Neural progenitor cell (in vitro differentiated cells): ENCODE data around the gene GATC.

Experiments
- CTCF ChIP-seq: fragments of 200-600 bp; sonication (generic); IDR thresholded peaks from 2 replicates; pipeline ENCODE4 v1.5.1; 2017; ENCODE audit warnings: antibody characterized with exemption, mild to moderate bottlenecking
- EZH2 ChIP-seq: fragments of 200-600 bp; sonication (generic); IDR thresholded peaks from 2 replicates; pipeline ENCODE4 v1.6.1; 2017; ENCODE audit warnings: antibody characterized with exemption, mild to moderate bottlenecking, moderate library complexity
- EZH2phosphoT487 ChIP-seq: fragments of 200-600 bp; sonication (generic); IDR thresholded peaks from 2 replicates; pipeline ENCODE4 v1.6.1; 2017; ENCODE audit warnings: antibody characterized with exemption

DNA sequence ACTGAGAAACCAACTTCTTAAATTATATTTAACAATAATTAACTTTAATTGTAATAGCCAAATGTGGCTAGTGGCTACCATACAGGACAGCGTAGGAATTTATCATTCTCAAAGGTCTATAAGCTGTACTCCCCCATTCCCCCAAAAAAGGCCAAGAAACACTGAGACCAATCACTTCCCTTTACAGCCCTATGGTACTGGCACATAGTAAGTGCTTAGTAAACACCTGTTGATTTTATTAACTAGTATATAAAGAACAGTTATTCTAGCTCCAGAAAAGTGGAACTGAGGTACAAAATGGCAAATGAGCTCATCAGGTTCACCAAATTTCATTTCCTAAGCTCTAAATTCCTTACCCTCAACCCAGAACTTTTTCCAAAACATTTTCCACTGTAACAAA, 29.4 kb downstream of the GATC start:
- TF ChIP-seq EZH2 (no peak), CTCF (no peak), EZH2phosphoT487 (no peak)
